Peyer's patch (tissue), 4 donors: ENCODE results near the gene PYDC1. TPM values are rescaled to one million over a fixed set of nuclear protein-coding genes. Genes with fewer than 3 reads are reported as not detected.

ENCODE experiments used
- DNase-seq, 3 donors: peaks; one replicate each; pipeline ENCODE4 v3.0.0-alpha.2; 2017 to 2019
- H3K27ac ChIP-seq, 4 donors: fragments of 200-600 bp; sonication (generic); one replicate each; pipeline ENCODE4 v1.5.1; 2016 to 2019
- H3K27me3 ChIP-seq, 2 donors: fragments of 200-600 bp; sonication (generic); one replicate each; pipeline ENCODE4 v1.5.1; 2019
- H3K36me3 ChIP-seq, 3 donors: fragments of 200-600 bp; sonication (generic); one replicate each; pipeline ENCODE4 v1.5.1; 2016 to 2019
- H3K4me1 ChIP-seq, 4 donors: fragments of 200-600 bp; sonication (generic); one replicate each; pipeline ENCODE4 v1.5.1; 2016 to 2019
- H3K4me3 ChIP-seq, 4 donors: fragments of 200-600 bp; sonication (generic); 1 replicate in 3 of 4; 2 replicates in 1 of 4; pipeline ENCODE4 v1.5.1; 2016 to 2019; ENCODE audit warnings: mild to moderate bottlenecking in 1 of 4
- H3K9me3 ChIP-seq, 4 donors: fragments of 200-600 bp; sonication (generic); one replicate each; pipeline ENCODE4 v1.5.1; 2016 to 2019; ENCODE audit warnings: mild to moderate bottlenecking in 1 of 4
- POLR2A ChIP-seq, 2 donors: fragments of 450-650 bp; IDR thresholded peaks; one replicate each; pipeline ENCODE4 v1.5.1; 2017; ENCODE audit warnings: antibody characterized with exemption in 2 of 2, mild to moderate bottlenecking in 2 of 2, moderate library complexity in 2 of 2
- total RNA-seq, 4 donors: library from RNA; depleted of rRNA; stranded (reverse); fragments of >200 nt; gene quantifications; one replicate each; pipeline ENCODE4 v1.1.0, GENCODE V29; 2016
- TF ChIP-seq, protein P1 (sequence below), 6 experiments: fragments of 450-650 bp in 4 of 6; fragments of 200-600 bp in 2 of 6; sonication (generic) in 1 of 6; IDR thresholded peaks; one replicate each; pipeline ENCODE4 v1.5.1; 2017 to 2019; ENCODE audit warnings: antibody characterized with exemption in 6 of 6, mild to moderate bottlenecking in 3 of 6, moderate library complexity in 1 of 6

The PYDC1 gene
- total RNA-seq, 4 donors from 2014 or later: not detected

DNA sequence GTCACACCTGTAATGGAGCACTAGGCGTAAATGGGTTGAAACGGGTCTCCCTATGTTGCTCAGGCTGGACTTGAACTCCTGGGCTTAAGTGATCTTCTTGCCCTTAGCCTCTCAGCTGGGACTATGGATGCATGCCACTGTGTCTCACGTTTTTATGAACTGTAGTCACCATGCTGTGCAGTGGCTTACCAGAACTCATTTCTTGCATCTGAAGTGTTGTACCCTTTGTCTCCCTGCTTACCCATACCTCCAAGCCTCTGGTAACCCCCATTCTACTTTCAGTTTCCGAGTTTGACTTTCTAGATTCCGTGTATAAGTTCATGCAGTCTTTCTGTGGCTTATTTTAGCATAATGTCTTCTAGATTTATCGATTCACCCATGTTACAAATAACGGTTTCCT, 22.0 kb downstream of the PYDC1 start:
- TF ChIP-seq, protein P1, sequence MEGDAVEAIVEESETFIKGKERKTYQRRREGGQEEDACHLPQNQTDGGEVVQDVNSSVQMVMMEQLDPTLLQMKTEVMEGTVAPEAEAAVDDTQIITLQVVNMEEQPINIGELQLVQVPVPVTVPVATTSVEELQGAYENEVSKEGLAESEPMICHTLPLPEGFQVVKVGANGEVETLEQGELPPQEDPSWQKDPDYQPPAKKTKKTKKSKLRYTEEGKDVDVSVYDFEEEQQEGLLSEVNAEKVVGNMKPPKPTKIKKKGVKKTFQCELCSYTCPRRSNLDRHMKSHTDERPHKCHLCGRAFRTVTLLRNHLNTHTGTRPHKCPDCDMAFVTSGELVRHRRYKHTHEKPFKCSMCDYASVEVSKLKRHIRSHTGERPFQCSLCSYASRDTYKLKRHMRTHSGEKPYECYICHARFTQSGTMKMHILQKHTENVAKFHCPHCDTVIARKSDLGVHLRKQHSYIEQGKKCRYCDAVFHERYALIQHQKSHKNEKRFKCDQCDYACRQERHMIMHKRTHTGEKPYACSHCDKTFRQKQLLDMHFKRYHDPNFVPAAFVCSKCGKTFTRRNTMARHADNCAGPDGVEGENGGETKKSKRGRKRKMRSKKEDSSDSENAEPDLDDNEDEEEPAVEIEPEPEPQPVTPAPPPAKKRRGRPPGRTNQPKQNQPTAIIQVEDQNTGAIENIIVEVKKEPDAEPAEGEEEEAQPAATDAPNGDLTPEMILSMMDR (IDR thresholded peaks at IDR 0.05): no peak
- no peak for TF ChIP-seq POLR2A (IDR thresholded peaks at IDR 0.05)
- Histone ChIP-seq H3K27me3 (no peaks in the 10 kb centered on the region), H3K4me3 (no peak overlapping the region), H3K36me3 (peaks cover 0 to 70% (median 4%) of the 10 kb centered on the region in 3 donors), H3K4me1 (peaks cover 0 to 5% (median 0%) of the 10 kb centered on the region in 4 donors), H3K9me3 (no peaks in the 10 kb centered on the region), H3K27ac (no peak overlapping the region)
- no peak for DNase-seq

DNA sequence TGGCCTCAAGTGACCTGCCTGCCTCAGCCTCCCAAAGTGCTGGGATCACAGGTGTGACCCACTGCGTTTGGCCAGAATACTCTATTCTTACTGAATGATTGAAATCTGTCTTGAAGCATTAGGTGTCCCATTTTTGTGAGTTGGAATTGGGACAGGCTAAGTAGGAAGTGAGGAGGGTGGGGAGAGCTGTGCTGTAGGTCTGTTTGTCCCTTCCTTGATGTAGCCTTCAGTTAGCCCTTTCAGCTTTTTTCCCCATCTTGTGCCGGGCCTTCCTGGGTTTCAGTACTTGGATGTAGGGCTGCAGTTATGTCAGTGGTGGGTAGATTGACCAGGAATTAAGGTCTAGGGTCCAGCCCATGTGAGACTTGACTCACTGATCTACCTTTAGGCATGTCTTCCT, 23.1 kb downstream of the PYDC1 start:
- TF ChIP-seq POLR2A (IDR thresholded peaks at IDR 0.05): no peak
- TF ChIP-seq, protein P1 (IDR thresholded peaks at IDR 0.05): no peak
- H3K4me3 ChIP-seq: no peak overlapping the region
- DNase-seq: no peak
- no peaks in the 10 kb centered on the region for H3K9me3 ChIP-seq
- H3K4me1 ChIP-seq: peaks cover 0 to 4% (median 0%) of the 10 kb centered on the region in 4 donors
- no peaks in the 10 kb centered on the region for H3K27me3 ChIP-seq
- H3K27ac ChIP-seq: no peak overlapping the region
- H3K36me3 ChIP-seq: peaks cover 0 to 80% (median 4%) of the 10 kb centered on the region in 3 donors

DNA sequence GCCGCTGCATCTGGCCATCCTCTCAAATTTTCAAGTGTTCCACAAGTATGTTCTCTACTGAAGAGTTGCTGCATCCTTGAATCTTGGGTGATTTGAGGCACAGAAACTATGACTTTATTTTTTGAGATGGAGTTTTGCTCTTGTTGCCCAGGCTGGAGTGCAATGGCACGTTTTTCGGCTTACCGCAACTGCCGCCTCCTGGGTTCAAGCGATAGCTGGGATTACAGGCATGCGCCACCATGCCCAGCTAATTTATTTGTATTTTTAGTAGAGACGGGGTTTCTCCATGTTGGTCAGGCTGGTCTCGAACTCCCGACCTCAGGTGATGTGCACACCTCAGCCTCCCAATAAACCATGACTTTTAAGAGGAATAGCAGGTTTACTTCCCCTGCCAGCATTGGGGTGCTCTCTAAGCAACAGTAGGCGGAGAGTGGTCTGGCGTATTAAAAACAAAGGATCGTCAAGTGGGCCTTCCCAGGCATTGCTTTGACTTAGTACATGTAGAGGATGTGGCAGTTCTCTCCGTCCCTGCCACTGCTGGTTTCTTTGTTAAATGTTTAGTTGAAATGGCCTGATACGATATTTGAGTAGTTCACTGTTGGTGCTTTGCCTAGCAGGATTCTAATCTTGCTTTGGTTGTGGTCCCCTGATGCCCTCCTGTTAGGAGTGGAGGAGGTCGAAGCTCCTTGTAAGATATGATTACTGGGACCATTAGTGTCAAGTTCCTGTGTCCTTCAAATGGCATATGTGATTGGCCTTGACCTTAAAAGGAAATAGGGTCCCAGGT, 23.9 kb downstream of the PYDC1 start:
- peaks cover 0 to 84% (median 4%) of the 10 kb centered on the region in 3 donors for H3K36me3 ChIP-seq

DNA sequence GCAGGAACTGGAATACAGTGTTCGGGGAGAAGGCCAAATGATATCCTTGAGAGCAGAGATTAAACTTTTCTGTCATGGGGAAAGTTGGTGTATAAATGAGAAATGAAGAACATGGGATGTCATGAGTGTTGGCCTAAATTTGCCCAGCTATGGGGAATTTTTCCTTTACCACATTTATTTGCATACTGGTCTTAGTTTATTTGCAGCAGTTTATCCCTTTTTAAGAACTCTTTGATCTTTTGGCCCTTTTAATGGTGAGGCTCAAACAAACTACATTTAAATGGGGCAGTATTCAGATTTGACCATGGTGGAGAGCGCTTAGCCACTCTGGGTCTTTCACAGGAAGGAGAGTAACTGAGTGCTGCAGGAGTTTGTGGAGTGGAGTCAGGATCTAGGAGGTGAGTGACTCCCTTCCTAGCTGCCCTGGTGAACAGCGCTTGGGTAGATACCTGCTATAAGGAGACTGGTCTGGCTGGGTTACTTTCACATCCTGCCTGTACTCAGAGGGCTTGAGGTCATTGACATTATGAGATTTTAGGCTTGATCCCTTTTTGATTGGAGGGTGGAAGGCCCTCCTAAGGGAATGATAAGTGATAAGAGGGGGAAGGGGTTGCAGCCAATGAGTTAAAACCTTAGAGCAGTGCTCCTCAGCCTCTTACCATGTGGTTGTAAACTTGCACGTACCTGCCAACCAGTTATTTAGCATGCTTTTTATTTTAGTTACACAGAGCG, 25.1 kb downstream of the PYDC1 start:
- Histone ChIP-seq H3K36me3 (peaks cover 0 to 96% (median 4%) of the 10 kb centered on the region in 3 donors), H3K9me3 (no peaks in the 10 kb centered on the region), H3K27me3 (no peaks in the 10 kb centered on the region), H3K4me1 (no peaks in the 10 kb centered on the region), H3K27ac (no peak overlapping the region), H3K4me3 (no peak overlapping the region)
- TF ChIP-seq POLR2A (IDR thresholded peaks at IDR 0.05): no peak
- TF ChIP-seq, protein P1 (IDR thresholded peaks at IDR 0.05): no peak
- no peak for DNase-seq

More for the DNA sequence above, 23.9 kb downstream of the PYDC1 start:
- Histone ChIP-seq H3K4me1 (peaks cover 0 to 4% (median 0%) of the 10 kb centered on the region in 4 donors), H3K27me3 (no peaks in the 10 kb centered on the region), H3K27ac (no peak overlapping the region), H3K4me3 (no peak overlapping the region), H3K9me3 (no peaks in the 10 kb centered on the region)
- TF ChIP-seq, protein P1 (IDR thresholded peaks at IDR 0.05): no peak
- no peak for TF ChIP-seq POLR2A (IDR thresholded peaks at IDR 0.05)
- DNase-seq: no peak

DNA sequence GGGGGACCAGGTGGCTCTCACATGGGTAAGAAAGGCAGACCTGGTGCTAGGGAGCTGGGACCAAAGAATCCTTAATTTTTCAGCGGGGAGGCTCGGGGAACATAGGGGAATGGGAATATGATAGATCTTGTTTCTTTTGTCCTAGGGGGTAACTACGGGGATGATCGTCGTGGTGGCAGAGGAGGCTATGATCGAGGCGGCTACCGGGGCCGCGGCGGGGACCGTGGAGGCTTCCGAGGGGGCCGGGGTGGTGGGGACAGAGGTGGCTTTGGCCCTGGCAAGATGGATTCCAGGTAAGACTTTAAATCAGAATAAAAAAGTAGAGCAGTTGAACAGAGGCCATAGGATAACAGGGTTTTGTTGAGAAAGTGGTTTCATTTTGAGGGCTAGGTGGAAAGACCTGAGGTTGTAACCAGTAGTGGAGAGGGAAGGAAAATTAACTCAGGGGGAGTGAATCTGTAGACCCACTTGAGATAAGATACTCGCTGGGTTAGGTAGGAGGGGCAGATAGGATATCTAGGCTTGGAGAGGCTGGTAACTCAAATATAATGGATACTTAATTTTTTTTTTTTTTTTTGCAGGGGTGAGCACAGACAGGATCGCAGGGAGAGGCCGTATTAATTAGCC, 26.0 kb downstream of the PYDC1 start:
- no peak overlapping the region for H3K27ac ChIP-seq
- H3K4me3 ChIP-seq: no peak overlapping the region
- no peaks in the 10 kb centered on the region for H3K27me3 ChIP-seq
- no peak for DNase-seq
- no peaks in the 10 kb centered on the region for H3K4me1 ChIP-seq
- H3K9me3 ChIP-seq: no peaks in the 10 kb centered on the region
- H3K36me3 ChIP-seq: peaks cover 0 to 100% (median 4%) of the 10 kb centered on the region in 3 donors
- TF ChIP-seq POLR2A (IDR thresholded peaks at IDR 0.05): no peak
- TF ChIP-seq, protein P1 (IDR thresholded peaks at IDR 0.05): no peak
